Spleen (tissue), 11 donors: Measurements from ENCODE around the gene ZDHHC14. TPM values are rescaled to one million over a fixed set of nuclear protein-coding genes. Genes with fewer than 3 reads are reported as not detected.

Experiments
- DNase-seq: peaks from one replicate; pipeline ENCODE4 v3.0.0-alpha.2; 2020
- H3K27ac ChIP-seq, 8 donors: fragments of 200-600 bp; sonication (generic) in 7 of 8; 1 replicate in 4 of 8; 2 replicates in 4 of 8; pipeline versions ENCODE4 v1.5.0 to v1.8.0; 2016 to 2021; ENCODE audit warnings: inconsistent platforms in 4 of 8, mild to moderate bottlenecking in 4 of 8, moderate library complexity in 1 of 8
- H3K27me3 ChIP-seq, 7 donors: fragments of 200-600 bp; sonication (generic) in 6 of 7; replicated peaks in 1 of 7; 1 replicate in 4 of 7; 2 replicates in 3 of 7; pipeline versions ENCODE4 v1.5.0 to v1.8.0; 2016 to 2021; ENCODE audit warnings: inconsistent platforms in 3 of 7, mild to moderate bottlenecking in 1 of 7
- H3K36me3 ChIP-seq, 6 donors: fragments of 200-600 bp; sonication (generic) in 5 of 6; 1 replicate in 4 of 6; 2 replicates in 2 of 6; pipeline versions ENCODE4 v1.5.0 to v1.8.0; 2016 to 2021; ENCODE audit warnings: inconsistent platforms in 2 of 6
- H3K4me1 ChIP-seq, 6 donors: fragments of 200-600 bp; sonication (generic) in 5 of 6; 1 replicate in 3 of 6; 2 replicates in 3 of 6; pipeline versions ENCODE4 v1.5.0 to v1.8.0; 2016 to 2021; ENCODE audit warnings: inconsistent platforms in 3 of 6
- H3K4me3 ChIP-seq, 8 donors: fragments of 200-600 bp; sonication (generic) in 7 of 8; 1 replicate in 4 of 8; 2 replicates in 4 of 8; pipeline versions ENCODE4 v1.5.0 to v1.8.0; 2016 to 2021; ENCODE audit warnings: inconsistent platforms in 4 of 8, mild to moderate bottlenecking in 4 of 8, moderate library complexity in 2 of 8
- H3K9me3 ChIP-seq, 8 donors: fragments of 200-600 bp; sonication (generic) in 7 of 8; 1 replicate in 4 of 8; 2 replicates in 4 of 8; pipeline versions ENCODE4 v1.5.0 to v1.8.0; 2016 to 2021; ENCODE audit warnings: inconsistent platforms in 4 of 8
- POLR2A ChIP-seq, 3 donors: fragments of 450-650 bp; IDR thresholded peaks; one replicate each; pipeline ENCODE4 v1.5.1; 2017; ENCODE audit warnings: antibody characterized with exemption in 3 of 3, mild to moderate bottlenecking in 1 of 3
- POLR2AphosphoS5 ChIP-seq, 3 donors: sonication (generic); formaldehyde crosslinking; IDR thresholded peaks; one replicate each; pipeline ENCODE4 v1.5.1; 2017; ENCODE audit warnings: antibody characterized with exemption in 3 of 3
- WGBS, 5 donors: extraction: QIAGEN DNeasy Blood & Tissue Kit in 3 of 5; methylation state at CpG; one replicate each; pipeline versions ENCODE4 v1.1.5 to v1.1.7; 2013 to 2018; 5-methylcytosine and 5-hydroxymethylcytosine counted together
- intact Hi-C: fragments of 100-400 bp; cut with DNase I; formaldehyde crosslinking; loops from one replicate; pipeline ENCODE4 v1.15.0; 2023; ENCODE audit warnings: low total_unique reads
- polyA plus RNA-seq, 3 donors: library from polyadenylated mRNA; stranded (reverse); fragments of 200-250 nt; gene quantifications; one replicate each; pipeline ENCODE4 v1.2.1, GENCODE V29; 2013
- total RNA-seq, 7 donors: library from RNA; depleted of rRNA in 3 of 7; stranded (reverse); fragments of >200 nt in 3 of 7; fragmentation: NEBNext Ultra II Directional in 4 of 7; extraction: Animal tissue kit (Norgen Biotek cat#: 25700) in 4 of 7; gene quantifications; one replicate each; pipeline versions ENCODE4 v1.1.0 to v1.2.1, GENCODE V29; 2016 to 2021
- TF ChIP-seq, protein P1 (sequence below), 11 experiments: fragments of 200-600 bp in 7 of 11; fragments of 450-650 bp in 4 of 11; sonication (generic) in 4 of 11; IDR thresholded peaks in 8 of 11; conservative IDR thresholded peaks in 3 of 11; 1 replicate in 7 of 11; 2 replicates in 4 of 11; pipeline versions ENCODE4 v1.4.0 to v1.8.0; 2016 to 2021; ENCODE audit warnings: antibody characterized with exemption in 11 of 11, inconsistent platforms in 4 of 11, mild to moderate bottlenecking in 1 of 11
- donor health status: healthy with polysubstance abuse.
- donor health status: DM: no; HTN: no; CAD: no; lungs with moderate emphysema.
- donor health status: DM: no; HTN: no; CAD: no.
- donor health status: Bipolar disorder and iron deficiency.
- donor health status: healthy.
- donor health status: DM: no; HTN: no; CAD: no.
- donor health status: DM: yes; HTN: yes; CAD: no.

Gene ZDHHC14
- total and polyA plus RNA-seq, 10 donors, result 7.8 to 18.2 (median 11.7) TPM

DNA sequence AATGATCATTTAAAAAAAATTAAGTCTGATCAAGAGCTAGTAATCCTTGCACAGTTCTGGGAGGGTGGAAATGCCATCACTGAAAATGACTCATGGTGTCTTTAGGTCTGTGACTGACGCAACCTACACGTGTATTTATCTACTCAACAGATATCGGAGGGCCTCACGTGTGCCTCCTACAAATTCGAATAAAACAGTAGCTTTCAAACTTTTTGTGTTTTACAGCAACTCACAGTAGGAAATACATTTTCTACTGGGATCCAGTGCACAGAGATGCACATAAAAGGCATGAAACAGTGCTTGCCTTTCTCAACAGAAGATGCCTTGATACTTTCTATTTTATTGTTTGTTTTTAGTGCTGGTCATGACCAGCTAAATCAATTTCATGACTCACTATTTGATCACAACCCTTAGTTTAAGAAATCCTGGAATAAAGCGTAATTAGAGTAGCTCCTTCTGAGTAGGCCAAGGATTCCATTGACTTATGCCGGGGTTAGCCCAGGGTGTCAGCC, 232.1 kb downstream of the ZDHHC14 start:
- H3K27ac ChIP-seq, result no peak overlapping the region
- intact Hi-C loops, result no loop called here
- peaks cover 0 to 6% (median 0%) of the 10 kb centered on the region in 6 donors for H3K36me3 ChIP-seq
- H3K9me3 ChIP-seq, result no peaks in the 10 kb centered on the region
- TF ChIP-seq, protein P1, sequence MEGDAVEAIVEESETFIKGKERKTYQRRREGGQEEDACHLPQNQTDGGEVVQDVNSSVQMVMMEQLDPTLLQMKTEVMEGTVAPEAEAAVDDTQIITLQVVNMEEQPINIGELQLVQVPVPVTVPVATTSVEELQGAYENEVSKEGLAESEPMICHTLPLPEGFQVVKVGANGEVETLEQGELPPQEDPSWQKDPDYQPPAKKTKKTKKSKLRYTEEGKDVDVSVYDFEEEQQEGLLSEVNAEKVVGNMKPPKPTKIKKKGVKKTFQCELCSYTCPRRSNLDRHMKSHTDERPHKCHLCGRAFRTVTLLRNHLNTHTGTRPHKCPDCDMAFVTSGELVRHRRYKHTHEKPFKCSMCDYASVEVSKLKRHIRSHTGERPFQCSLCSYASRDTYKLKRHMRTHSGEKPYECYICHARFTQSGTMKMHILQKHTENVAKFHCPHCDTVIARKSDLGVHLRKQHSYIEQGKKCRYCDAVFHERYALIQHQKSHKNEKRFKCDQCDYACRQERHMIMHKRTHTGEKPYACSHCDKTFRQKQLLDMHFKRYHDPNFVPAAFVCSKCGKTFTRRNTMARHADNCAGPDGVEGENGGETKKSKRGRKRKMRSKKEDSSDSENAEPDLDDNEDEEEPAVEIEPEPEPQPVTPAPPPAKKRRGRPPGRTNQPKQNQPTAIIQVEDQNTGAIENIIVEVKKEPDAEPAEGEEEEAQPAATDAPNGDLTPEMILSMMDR (IDR thresholded peaks at IDR 0.05 in 8 of 11, conservative IDR thresholded peaks at IDR 0.05 in 3 of 11), result no peak
- TF ChIP-seq POLR2A (IDR thresholded peaks at IDR 0.05), result no peak
- TF ChIP-seq POLR2AphosphoS5 (IDR thresholded peaks at IDR 0.05), result no peak
- 85 to 91% (median 89%) methylated on average over 7 of the region's 7 CpGs for WGBS, 5 donors
- no peak for DNase-seq
- no peak overlapping the region for H3K4me3 ChIP-seq
- H3K27me3 ChIP-seq, result no peaks in the 10 kb centered on the region
- H3K4me1 ChIP-seq, result peaks cover 0 to 45% (median 20%) of the 10 kb centered on the region in 6 donors

DNA sequence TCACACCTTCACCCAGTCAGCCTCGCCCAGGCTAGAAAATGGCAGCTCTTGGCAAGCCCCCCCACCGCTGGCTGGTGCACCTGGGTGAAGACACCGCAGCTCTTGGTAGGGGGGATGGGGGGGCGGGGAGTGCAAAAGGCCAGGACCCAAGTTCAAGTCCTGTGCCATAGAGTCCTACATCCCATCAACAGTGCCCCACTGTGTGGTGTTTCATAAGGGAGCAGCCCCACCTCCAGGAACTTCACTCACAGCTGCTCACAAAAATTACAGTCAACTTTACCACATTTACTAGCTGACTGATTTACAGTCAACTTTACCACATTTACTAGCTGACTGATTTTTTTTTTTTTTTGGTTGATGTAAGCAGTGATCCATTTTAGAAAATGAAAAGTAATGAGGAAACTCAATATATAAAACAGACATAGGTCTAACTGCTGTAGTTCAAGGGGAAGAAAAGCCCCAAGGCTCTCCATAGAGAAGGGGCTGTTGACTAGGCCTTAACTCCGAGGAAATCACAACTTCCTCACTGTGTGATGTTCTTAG, 233.1 kb downstream of the ZDHHC14 start:
- no peak for TF ChIP-seq POLR2A (IDR thresholded peaks at IDR 0.05)
- TF ChIP-seq, protein P1 (IDR thresholded peaks at IDR 0.05 in 8 of 11, conservative IDR thresholded peaks at IDR 0.05 in 3 of 11), result peak in 1 of 11 experiments; percentile 20

DNA sequence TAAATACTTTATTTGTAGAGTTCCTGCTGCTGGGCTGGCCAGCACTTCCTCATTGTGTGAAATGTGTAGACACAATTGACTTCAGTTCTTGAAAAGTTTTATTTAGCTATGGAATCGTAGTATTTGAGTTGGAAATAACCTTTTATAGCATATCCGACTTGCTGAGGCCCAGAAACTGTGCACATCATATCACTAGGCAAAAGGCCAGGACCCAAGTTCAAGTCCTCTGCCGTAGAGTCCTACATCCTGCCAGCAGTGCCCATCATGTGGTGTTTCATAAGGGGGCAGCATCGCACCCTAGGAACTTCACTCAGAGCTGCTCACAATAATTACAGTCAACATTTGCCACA, 234.4 kb downstream of the ZDHHC14 start:
- no peak for DNase-seq
- peaks cover 0 to 34% (median 18%) of the 10 kb centered on the region in 6 donors for H3K4me1 ChIP-seq
- TF ChIP-seq, protein P1 (IDR thresholded peaks at IDR 0.05 in 8 of 11, conservative IDR thresholded peaks at IDR 0.05 in 3 of 11), result peak in 1 of 11 experiments; percentile 26
- no peak for TF ChIP-seq POLR2A (IDR thresholded peaks at IDR 0.05)
- no peak for TF ChIP-seq POLR2AphosphoS5 (IDR thresholded peaks at IDR 0.05)
- no peaks in the 10 kb centered on the region for H3K9me3 ChIP-seq
- intact Hi-C loops, result no loop called here
- no peaks in the 10 kb centered on the region for H3K27me3 ChIP-seq
- no peaks in the 10 kb centered on the region for H3K36me3 ChIP-seq
- no peak overlapping the region for H3K4me3 ChIP-seq
- 34 to 53% (median 37%) methylated on average over 4 of the region's 4 CpGs for WGBS, 5 donors
- H3K27ac ChIP-seq, result peak overlapping the region in 6 of 8 donors; percentile 46 to 70 (median 62)

More for the DNA sequence above, 233.1 kb downstream of the ZDHHC14 start:
- Histone ChIP-seq H3K4me1 (peaks cover 0 to 35% (median 18%) of the 10 kb centered on the region in 6 donors), H3K9me3 (no peaks in the 10 kb centered on the region), H3K27me3 (no peaks in the 10 kb centered on the region), H3K36me3 (no peaks in the 10 kb centered on the region), H3K27ac (peak overlapping the region in 6 of 8 donors; percentile 49 to 70 (median 62)), H3K4me3 (no peak overlapping the region)
- WGBS, 5 donors, result 84 to 90% (median 87%) methylated on average over 5 of the region's 5 CpGs
- intact Hi-C loops, result no loop called here
- DNase-seq, result no peak

DNA sequence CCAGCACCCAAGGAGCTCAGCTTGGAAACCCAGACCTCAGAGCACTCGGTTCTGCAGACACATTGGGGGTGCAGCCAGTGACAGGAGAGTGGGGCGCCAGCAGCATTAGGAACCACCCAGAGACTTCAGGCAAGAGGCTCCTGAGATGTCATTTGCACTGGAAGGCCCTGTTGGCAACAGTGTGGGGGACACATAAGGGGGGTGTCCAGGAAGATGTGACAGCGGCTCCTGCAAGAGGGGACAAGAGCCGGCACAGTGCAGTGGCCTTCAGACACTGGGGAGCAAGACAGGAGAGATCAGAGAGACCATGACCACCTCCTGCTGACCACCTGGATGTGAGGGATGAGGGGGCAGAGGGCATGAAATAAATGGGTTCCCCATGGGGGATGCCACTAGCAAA, 235.0 kb downstream of the ZDHHC14 start:
- Histone ChIP-seq H3K4me1 (peaks cover 0 to 28% (median 18%) of the 10 kb centered on the region in 6 donors), H3K4me3 (no peak overlapping the region), H3K36me3 (no peaks in the 10 kb centered on the region), H3K27ac (peak overlapping the region in 2 of 8 donors; percentile 66 to 70), H3K9me3 (no peaks in the 10 kb centered on the region), H3K27me3 (no peaks in the 10 kb centered on the region)
- intact Hi-C loops, result no loop called here
- DNase-seq, result no peak
- 84 to 89% (median 88%) methylated on average over 4 of the region's 4 CpGs for WGBS, 5 donors
- TF ChIP-seq POLR2A (IDR thresholded peaks at IDR 0.05) (no peak), POLR2AphosphoS5 (IDR thresholded peaks at IDR 0.05) (no peak)
- TF ChIP-seq, protein P1 (IDR thresholded peaks at IDR 0.05 in 8 of 11, conservative IDR thresholded peaks at IDR 0.05 in 3 of 11), result no peak
